T-helper 2 cell treated with Interferon-gamma antibody and Interleukin-4, amounts not matched to agents 5 μg/mL and 100 μg/mL, for 36 hours (primary cell): ENCODE results near the gene NPM1.

Experiments used
- DNase-seq: peaks from one replicate; pipeline ENCODE4 v3.0.0; 2021; ENCODE audit warnings: low spot score
- H3K27ac Mint-ChIP-seq: one replicate; pipeline ENCODE4 v1.8.0; 2021; ENCODE audit warnings: mild to moderate bottlenecking, mixed read lengths
- H3K27me3 Mint-ChIP-seq: one replicate; pipeline ENCODE4 v1.8.0; 2021; ENCODE audit warnings: low read depth, mixed read lengths
- H3K36me3 Mint-ChIP-seq: one replicate; pipeline ENCODE4 v1.8.0; 2021; ENCODE audit warnings: low read depth, mixed read lengths
- H3K4me1 Mint-ChIP-seq: one replicate; pipeline ENCODE4 v1.8.0; 2021; ENCODE audit warnings: low read depth, mixed read lengths
- H3K4me3 Mint-ChIP-seq: one replicate; pipeline ENCODE4 v1.8.0; 2022; ENCODE audit warnings: mild to moderate bottlenecking, moderate library complexity, mixed read lengths
- H3K9me3 Mint-ChIP-seq: one replicate; pipeline ENCODE4 v1.8.0; 2021; ENCODE audit warnings: mixed read lengths

Gene NPM1

GRCh38 chr5:171451421-171451820 lies 63.8 kb downstream of the NPM1 start:
- Mint-ChIP-seq H3K9me3 (no peaks in the 10 kb centered on the region), H3K36me3 (no peaks in the 10 kb centered on the region), H3K27ac (no peak overlapping the region), H3K4me1 (peaks cover 2% of the 10 kb centered on the region), H3K4me3 (peak overlapping the region; percentile 23), H3K27me3 (peaks cover 50% of the 10 kb centered on the region)
- no peak for DNase-seq

GRCh38 chr5:171453056-171453725 lies 65.5 kb downstream of the NPM1 start:
- H3K4me3 Mint-ChIP-seq, result no peak overlapping the region
- H3K27ac Mint-ChIP-seq, result no peak overlapping the region
- peaks cover 2% of the 10 kb centered on the region for H3K4me1 Mint-ChIP-seq
- peaks cover 43% of the 10 kb centered on the region for H3K27me3 Mint-ChIP-seq
- H3K9me3 Mint-ChIP-seq, result no peaks in the 10 kb centered on the region
- no peak for DNase-seq
- H3K36me3 Mint-ChIP-seq, result no peaks in the 10 kb centered on the region

GRCh38 chr5:171453988-171454387 lies 66.3 kb downstream of the NPM1 start:
- H3K4me1 Mint-ChIP-seq, result peaks cover 2% of the 10 kb centered on the region
- no peak overlapping the region for H3K4me3 Mint-ChIP-seq
- no peak overlapping the region for H3K27ac Mint-ChIP-seq
- H3K9me3 Mint-ChIP-seq, result no peaks in the 10 kb centered on the region
- DNase-seq, result no peak
- peaks cover 37% of the 10 kb centered on the region for H3K27me3 Mint-ChIP-seq
- no peaks in the 10 kb centered on the region for H3K36me3 Mint-ChIP-seq

- no peak for DNase-seq
- Mint-ChIP-seq H3K4me3 (no peak overlapping the region), H3K9me3 (no peaks in the 10 kb centered on the region), H3K27me3 (peaks cover 33% of the 10 kb centered on the region), H3K4me1 (peaks cover 2% of the 10 kb centered on the region), H3K27ac (no peak overlapping the region), H3K36me3 (no peaks in the 10 kb centered on the region)
These were observed 66.9 kb downstream of the NPM1 start for GRCh38 chr5:171454549-171454948.

- no peaks in the 10 kb centered on the region for H3K36me3 Mint-ChIP-seq
- peaks cover 2% of the 10 kb centered on the region for H3K4me1 Mint-ChIP-seq
- no peaks in the 10 kb centered on the region for H3K9me3 Mint-ChIP-seq
- no peak overlapping the region for H3K27ac Mint-ChIP-seq
- DNase-seq, result no peak
- peaks cover 24% of the 10 kb centered on the region for H3K27me3 Mint-ChIP-seq
- H3K4me3 Mint-ChIP-seq, result no peak overlapping the region
These were observed 67.9 kb downstream of the NPM1 start for GRCh38 chr5:171455522-171455921.

- Mint-ChIP-seq H3K36me3 (no peaks in the 10 kb centered on the region), H3K9me3 (no peaks in the 10 kb centered on the region), H3K27me3 (peaks cover 13% of the 10 kb centered on the region), H3K27ac (no peak overlapping the region), H3K4me1 (no peaks in the 10 kb centered on the region), H3K4me3 (no peak overlapping the region)
- DNase-seq, result no peak
These were observed 69.7 kb downstream of the NPM1 start for GRCh38 chr5:171457208-171457981.

GRCh38 chr5:171459839-171460238 lies 72.2 kb downstream of the NPM1 start:
- H3K4me1 Mint-ChIP-seq, result no peaks in the 10 kb centered on the region
- DNase-seq, result no peak

More at GRCh38 chr5:171459839-171460238, 72.2 kb downstream of the NPM1 start:
- Mint-ChIP-seq H3K27ac (no peak overlapping the region), H3K9me3 (no peaks in the 10 kb centered on the region), H3K4me3 (no peak overlapping the region), H3K36me3 (no peaks in the 10 kb centered on the region), H3K27me3 (peaks cover under 1% of the 10 kb centered on the region)
